WTC11 (cell line): ENCODE data around the gene TMEM144. TPM values are rescaled to one million over a fixed set of nuclear protein-coding genes. Genes with fewer than 3 reads are reported as not detected.

Experiments used
- ATAC-seq: fragments of 200-7000 bp; cut with Tn5 transposase; 2 replicates; pipeline ENCODE4 v1.10.0; 2021; ENCODE audit warnings: mild to moderate bottlenecking, moderate library complexity
- CTCF ChIA-PET: fragments of 300-600 bp; sonication (Branson Sonifier 250); formaldehyde crosslinking; loops from one replicate; lab custom pipeline; 2021; ENCODE audit warnings: antibody characterized with exemption; lab: Charles Lee
- POLR2A ChIA-PET: fragments of 350-600 bp; sonication (Branson Sonifier 250); formaldehyde crosslinking; loops from one replicate; lab custom pipeline; 2021; ENCODE audit warnings: antibody characterized with exemption; lab: Charles Lee
- DNase-seq: peaks from one replicate; pipeline ENCODE4 v3.0.0; 2021; ENCODE audit warnings: low spot score
- H3K27ac Mint-ChIP-seq: 2 replicates; pipeline ENCODE4 v1.8.0; 2021; ENCODE audit warnings: mixed read lengths
- H3K27me3 Mint-ChIP-seq: 2 replicates; pipeline ENCODE4 v1.8.0; 2021; ENCODE audit warnings: low read depth, mild to moderate bottlenecking, moderate library complexity, mixed read lengths
- H3K36me3 Mint-ChIP-seq: 2 replicates; pipeline ENCODE4 v1.8.0; 2021; ENCODE audit warnings: mixed read lengths
- H3K4me1 Mint-ChIP-seq: 2 replicates; pipeline ENCODE4 v1.8.0; 2022; ENCODE audit warnings: mixed read lengths
- H3K4me3 Mint-ChIP-seq: 2 replicates; pipeline ENCODE4 v1.8.0; 2021; ENCODE audit warnings: mild to moderate bottlenecking, moderate library complexity, mixed read lengths
- H3K9me3 Mint-ChIP-seq: 2 replicates; pipeline ENCODE4 v1.8.0; 2021; ENCODE audit warnings: mixed read lengths
- CREB1 ChIP-seq: sonication (generic); formaldehyde crosslinking; IDR thresholded peaks from 2 replicates; pipeline ENCODE4 v1.8.0; 2023; ENCODE audit warnings: mild to moderate bottlenecking, missing genetic modification reagents
- IRF1 ChIP-seq: sonication (generic); formaldehyde crosslinking; IDR thresholded peaks from 2 replicates; pipeline ENCODE4 v1.8.0; 2023; ENCODE audit warnings: missing genetic modification reagents
- OVOL2 ChIP-seq: fragments of 250-450 bp; sonication (Bioruptor Pico); IDR thresholded peaks from 2 replicates; pipeline ENCODE4 v1.9.0; 2021; ENCODE audit warnings: mild to moderate bottlenecking, borderline replicate concordance
- PRRX2 ChIP-seq: fragments of 250-450 bp; sonication (Bioruptor Pico); IDR thresholded peaks from 2 replicates; pipeline ENCODE4 v1.8.0; 2021; ENCODE audit warnings: mild to moderate bottlenecking
- RORB ChIP-seq: fragments of 250-450 bp; sonication (Bioruptor Pico); IDR thresholded peaks from 2 replicates; pipeline ENCODE4 v1.9.0; 2021; ENCODE audit warnings: mild to moderate bottlenecking
- SMAD3 ChIP-seq: sonication (generic); formaldehyde crosslinking; IDR thresholded peaks from 2 replicates; pipeline ENCODE4 v1.8.0; 2022; ENCODE audit warnings: missing genetic modification reagents, mild to moderate bottlenecking, borderline replicate concordance
- ZBTB21 ChIP-seq: sonication (generic); formaldehyde crosslinking; IDR thresholded peaks from 2 replicates; pipeline ENCODE4 v1.8.1; 2023; ENCODE audit warnings: mild to moderate bottlenecking, missing genetic modification reagents, borderline replicate concordance
- ZNF219 ChIP-seq: sonication (generic); formaldehyde crosslinking; IDR thresholded peaks from 2 replicates; pipeline ENCODE4 v1.8.0; 2023; ENCODE audit warnings: missing genetic modification reagents, mild to moderate bottlenecking, borderline replicate concordance
- ZNF263 ChIP-seq: sonication (generic); formaldehyde crosslinking; IDR thresholded peaks from 2 replicates; pipeline ENCODE4 v1.8.1; 2022; ENCODE audit warnings: low read depth, mild to moderate bottlenecking, moderate library complexity, missing genetic modification reagents
- ZNF425 ChIP-seq: fragments of 250-450 bp; sonication (Bioruptor Pico); conservative IDR thresholded peaks from 2 replicates; pipeline ENCODE4 v1.9.0; 2021; ENCODE audit warnings: mild to moderate bottlenecking
- ZNF671 ChIP-seq: fragments of 250-450 bp; sonication (Bioruptor Pico); IDR thresholded peaks from 2 replicates; pipeline ENCODE4 v1.8.0; 2021; ENCODE audit warnings: mild to moderate bottlenecking
- total RNA-seq: library from RNA; stranded (reverse); gene quantifications from 3 replicates; pipeline ENCODE4 v1.2.3, GENCODE V29; 2021
- TF ChIP-seq, protein P1 (sequence below): sonication (generic); formaldehyde crosslinking; IDR thresholded peaks from 2 replicates; pipeline ENCODE4 v1.8.0; 2022; ENCODE audit warnings: mild to moderate bottlenecking, missing genetic modification reagents
- TF ChIP-seq, protein P2 (sequence below): fragments of 250-450 bp; sonication (Bioruptor Pico); IDR thresholded peaks from 2 replicates; pipeline ENCODE4 v1.9.0; 2021; ENCODE audit warnings: moderate library complexity, mild to moderate bottlenecking, inconsistent platforms, borderline replicate concordance

The TMEM144 gene
- total RNA-seq, 1 experiment from 2014 or later, result 3.8 TPM

- TF ChIP-seq, protein P1, sequence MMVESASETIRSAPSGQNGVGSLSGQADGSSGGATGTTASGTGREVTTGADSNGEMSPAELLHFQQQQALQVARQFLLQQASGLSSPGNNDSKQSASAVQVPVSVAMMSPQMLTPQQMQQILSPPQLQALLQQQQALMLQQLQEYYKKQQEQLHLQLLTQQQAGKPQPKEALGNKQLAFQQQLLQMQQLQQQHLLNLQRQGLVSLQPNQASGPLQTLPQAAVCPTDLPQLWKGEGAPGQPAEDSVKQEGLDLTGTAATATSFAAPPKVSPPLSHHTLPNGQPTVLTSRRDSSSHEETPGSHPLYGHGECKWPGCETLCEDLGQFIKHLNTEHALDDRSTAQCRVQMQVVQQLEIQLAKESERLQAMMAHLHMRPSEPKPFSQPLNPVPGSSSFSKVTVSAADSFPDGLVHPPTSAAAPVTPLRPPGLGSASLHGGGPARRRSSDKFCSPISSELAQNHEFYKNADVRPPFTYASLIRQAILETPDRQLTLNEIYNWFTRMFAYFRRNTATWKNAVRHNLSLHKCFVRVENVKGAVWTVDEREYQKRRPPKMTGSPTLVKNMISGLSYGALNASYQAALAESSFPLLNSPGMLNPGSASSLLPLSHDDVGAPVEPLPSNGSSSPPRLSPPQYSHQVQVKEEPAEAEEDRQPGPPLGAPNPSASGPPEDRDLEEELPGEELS (CRISPR knock-in tag), result no peak
- TF ChIP-seq IRF1, result no peak
Observed at GRCh38 chr4:158161551-158162354, 48.5 kb upstream of the TMEM144 start (continued).

DNA sequence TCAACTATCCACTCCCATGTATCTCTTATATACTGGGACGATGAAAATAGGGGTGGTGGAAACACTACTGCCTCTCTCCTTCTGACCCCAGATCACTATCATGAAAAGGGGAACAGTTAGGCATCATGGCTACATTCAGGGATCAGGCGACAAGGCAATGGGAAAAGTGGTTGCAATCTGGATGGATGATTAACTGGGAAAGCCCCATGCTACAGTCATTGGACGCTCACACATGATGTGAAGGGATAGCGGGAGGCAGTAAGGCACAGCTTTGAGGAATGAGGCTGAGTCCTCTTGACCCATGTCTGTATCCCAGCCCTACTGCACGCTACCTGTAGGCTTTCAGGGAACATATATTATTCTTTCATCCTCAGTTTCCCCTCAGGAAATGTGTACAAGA is 47.7 kb upstream of the TMEM144 start:
- ATAC-seq, result no peak
- H3K4me3 Mint-ChIP-seq, result no peak overlapping the region
- no peaks in the 10 kb centered on the region for H3K27me3 Mint-ChIP-seq
- DNase-seq, result no peak
- 0 out of 2 replicates have a peak, but pooled peaks cover 2% of the 10 kb centered on the region for H3K4me1 Mint-ChIP-seq
- H3K27ac Mint-ChIP-seq, result no peak overlapping the region
- CTCF ChIA-PET, result no interaction called here
- H3K9me3 Mint-ChIP-seq, result no peaks in the 10 kb centered on the region
- TF ChIP-seq ZNF671 (CRISPR knock-in tag), result no peak
- TF ChIP-seq ZNF425 (CRISPR knock-in tag), result no peak
- no peak for TF ChIP-seq ZNF219
- TF ChIP-seq PRRX2 (CRISPR knock-in tag), result no peak
- no peak for TF ChIP-seq OVOL2 (CRISPR knock-in tag)
- POLR2A ChIA-PET, result no interaction called here
- H3K36me3 Mint-ChIP-seq, result no peaks in the 10 kb centered on the region

DNA sequence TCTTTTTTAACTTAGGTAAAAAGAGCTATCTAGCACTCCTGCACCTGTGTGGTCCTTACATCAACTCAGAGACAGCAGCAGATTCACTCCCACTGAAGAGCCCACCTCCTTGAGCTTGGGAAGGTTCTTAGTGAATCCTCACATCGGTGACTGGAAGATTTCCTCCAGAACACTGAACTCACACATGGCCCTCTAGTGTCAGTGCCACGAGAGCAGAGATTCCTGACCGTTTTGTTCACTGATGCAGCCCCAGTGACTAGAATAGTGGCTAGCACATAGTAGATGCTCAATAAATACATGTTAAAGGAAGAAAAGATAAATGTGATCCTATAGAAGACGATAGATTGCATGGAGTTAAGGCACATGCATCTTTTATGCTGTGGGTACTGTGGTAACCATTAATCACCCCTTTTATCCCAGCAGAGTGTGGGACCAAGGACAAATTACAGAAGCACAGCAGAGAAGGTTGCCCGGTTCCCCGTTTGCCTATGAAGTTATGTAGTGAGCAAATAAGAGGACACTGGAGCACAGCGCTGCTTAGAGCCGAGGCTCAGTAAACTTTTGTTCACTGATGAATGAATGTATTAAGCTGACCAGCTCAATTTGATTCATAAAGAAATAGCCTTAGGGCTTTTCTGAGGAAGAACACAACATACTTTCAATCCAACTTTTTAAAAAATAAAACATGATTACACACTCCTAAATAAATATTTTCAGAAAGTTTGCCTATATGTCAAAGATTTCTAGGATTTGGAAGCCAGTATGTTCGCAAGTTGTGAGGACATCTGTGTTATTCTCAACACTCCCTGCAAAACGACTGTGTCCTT is 46.1 kb upstream of the TMEM144 start:
- no peak overlapping the region for H3K4me3 Mint-ChIP-seq
- no peak for DNase-seq
- H3K27me3 Mint-ChIP-seq, result no peaks in the 10 kb centered on the region
- H3K27ac Mint-ChIP-seq, result no peak overlapping the region
- ChIA-PET CTCF (no interaction called here), POLR2A (no interaction called here)
- no peaks in the 10 kb centered on the region for H3K9me3 Mint-ChIP-seq
- no peaks in the 10 kb centered on the region for H3K36me3 Mint-ChIP-seq
- no peak for TF ChIP-seq CREB1 (CRISPR knock-in tag)
- no peak for TF ChIP-seq ZNF263 (CRISPR knock-in tag)
- TF ChIP-seq, protein P1 (CRISPR knock-in tag), result no peak
- TF ChIP-seq SMAD3 (CRISPR knock-in tag), result no peak
- TF ChIP-seq, protein P2, sequence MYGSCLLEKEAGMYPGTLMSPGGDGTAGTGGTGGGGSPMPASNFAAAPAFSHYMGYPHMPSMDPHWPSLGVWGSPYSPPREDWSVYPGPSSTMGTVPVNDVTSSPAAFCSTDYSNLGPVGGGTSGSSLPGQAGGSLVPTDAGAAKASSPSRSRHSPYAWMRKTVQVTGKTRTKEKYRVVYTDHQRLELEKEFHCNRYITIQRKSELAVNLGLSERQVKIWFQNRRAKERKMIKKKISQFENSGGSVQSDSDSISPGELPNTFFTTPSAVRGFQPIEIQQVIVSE (CRISPR knock-in tag), result no peak
- no peak for TF ChIP-seq RORB (CRISPR knock-in tag)
- TF ChIP-seq ZBTB21, result no peak
- no peak for ATAC-seq
- H3K4me1 Mint-ChIP-seq, result no peaks in the 10 kb centered on the region
